Activated T-cell treated with anti-CD3 and anti-CD28 coated beads for 48 hours (primary cell): ENCODE results near the gene MAP3K14.

Experiments used
- DNase-seq: peaks from one replicate; pipeline ENCODE4 v3.0.0-alpha.2; 2020; ENCODE audit warnings: low read depth

The MAP3K14 gene

GRCh38 chr17:45223539-45224528 lies 93.0 kb downstream of the MAP3K14 start:
- DNase-seq: peak; percentile 56

- DNase-seq: no peak
Measured at GRCh38 chr17:45222996-45223538, 93.8 kb downstream of the MAP3K14 start.

- peak; percentile 63 for DNase-seq
Measured at GRCh38 chr17:45222289-45222995, 94.4 kb downstream of the MAP3K14 start.

- DNase-seq: no peak
Measured at GRCh38 chr17:45222014-45222288, 94.9 kb downstream of the MAP3K14 start.

GRCh38 chr17:45221081-45222013 lies 95.5 kb downstream of the MAP3K14 start, which contains the start of gene FMNL1:
TSS of gene FMNL1 (plus strand) at chr17:45221885. CDS start at chr17:45222125, 240 bp downstream.
- DNase-seq: peak; percentile 52

GRCh38 chr17:45220079-45220478 lies 96.7 kb downstream of the MAP3K14 start:
- no peak for DNase-seq

GRCh38 chr17:45218895-45219661 lies 97.7 kb downstream of the MAP3K14 start:
- peak; percentile 78 for DNase-seq
